BJ (cell line): Measurements from ENCODE around the gene NNAT. TPM values are rescaled to one million over a fixed set of nuclear protein-coding genes. Genes with fewer than 3 reads are reported as not detected.

ENCODE experiments used
- CTCF ChIA-PET: fragments of 350-600 bp; formaldehyde crosslinking; extraction: SDS; loops from one replicate; lab custom pipeline; 2021; ENCODE audit warnings: antibody characterized with exemption, inconsistent platforms; lab: Yijun Ruan, JAX
- POLR2A ChIA-PET: fragments of 300-600 bp; sonication (Branson Sonifier 250); formaldehyde crosslinking; extraction: SDS; loops from one replicate; lab custom pipeline; 2021; ENCODE audit warnings: antibody characterized with exemption; lab: Charles Lee
- DNase-seq: peaks from one replicate; pipeline ENCODE4 v3.0.0-alpha.2; 2011; ENCODE audit warnings: low read depth
- H3K27me3 ChIP-seq: 2 replicates; pipeline ENCODE4 v1.6.0; 2011; ENCODE audit warnings: low read length; ENCODE audit not compliant: control insufficient read depth, insufficient read depth
- H3K36me3 ChIP-seq: 2 replicates; pipeline ENCODE4 v1.5.1; 2011; ENCODE audit warnings: low read length; ENCODE audit not compliant: control insufficient read depth, insufficient read depth
- H3K4me3 ChIP-seq: 2 replicates; pipeline ENCODE4 v1.5.1; 2011; ENCODE audit warnings: low read depth, mild to moderate bottlenecking, control low read depth, low read length
- CTCF ChIP-seq: IDR thresholded peaks from 2 replicates; pipeline ENCODE4 v1.5.1; 2011; ENCODE audit warnings: low read depth, mild to moderate bottlenecking, control low read depth, inconsistent platforms, low read length, moderate library complexity; ENCODE audit not compliant: insufficient read depth
- polyA plus RNA-seq: library from polyadenylated mRNA; depleted of rRNA; stranded (reverse); fragments of >200 nt; gene quantifications from 2 replicates; pipeline ENCODE4 v1.2.3, GENCODE V29; 2011

NNAT gene
- polyA plus RNA-seq, 1 experiment = not detected

- Histone ChIP-seq H3K36me3 (peaks cover 3% of the 10 kb centered on the region; the same call in 1 of the 2 replicates), H3K27me3 (no peaks in the 10 kb centered on the region), H3K4me3 (no peak overlapping the region)
- TF ChIP-seq CTCF = no peak
- no peak for DNase-seq
- POLR2A ChIA-PET = no interaction called here
- CTCF ChIA-PET = interaction anchor here (1.2 kb wide), 1 partner anchor 8 kb away, joined by 3 read pairs; no protein-coding TSS in a partner anchor
Measured at GRCh38 chr20:37501940-37502339, 19.1 kb upstream of the NNAT start.

DNA sequence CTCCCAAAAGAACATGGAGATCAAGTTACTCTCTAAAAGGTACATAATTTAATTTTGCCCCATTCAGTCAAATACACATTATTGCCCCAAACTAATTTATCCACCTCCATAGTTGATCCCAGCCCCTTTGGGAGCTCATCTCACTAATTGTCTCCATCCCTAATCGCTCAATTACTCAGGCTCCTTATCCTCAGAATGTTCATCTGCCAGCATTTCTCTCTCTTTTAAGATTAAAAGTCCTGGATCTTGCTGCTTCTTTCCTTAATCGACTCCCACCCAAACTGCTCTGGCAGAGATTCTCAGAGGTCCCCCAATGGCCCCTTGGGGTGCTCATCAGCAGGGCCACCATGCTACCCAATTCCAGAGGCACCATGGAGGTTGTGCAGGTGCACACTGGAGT, 18.4 kb upstream of the NNAT start:
- CTCF ChIA-PET = no interaction called here
- POLR2A ChIA-PET = no interaction called here
- DNase-seq = no peak
- TF ChIP-seq CTCF = no peak
- no peaks in the 10 kb centered on the region for H3K27me3 ChIP-seq
- H3K4me3 ChIP-seq = no peak overlapping the region
- H3K36me3 ChIP-seq = peaks cover 3% of the 10 kb centered on the region; the same call in 1 of the 2 replicates

GRCh38 chr20:37503256-37503927, 17.7 kb upstream of the NNAT start:
- no peak for TF ChIP-seq CTCF
- H3K36me3 ChIP-seq = peaks cover 3% of the 10 kb centered on the region; the same call in 1 of the 2 replicates
- DNase-seq = no peak
- ChIA-PET POLR2A (no interaction called here), CTCF (no interaction called here)
- no peak overlapping the region for H3K4me3 ChIP-seq
- no peaks in the 10 kb centered on the region for H3K27me3 ChIP-seq

DNA sequence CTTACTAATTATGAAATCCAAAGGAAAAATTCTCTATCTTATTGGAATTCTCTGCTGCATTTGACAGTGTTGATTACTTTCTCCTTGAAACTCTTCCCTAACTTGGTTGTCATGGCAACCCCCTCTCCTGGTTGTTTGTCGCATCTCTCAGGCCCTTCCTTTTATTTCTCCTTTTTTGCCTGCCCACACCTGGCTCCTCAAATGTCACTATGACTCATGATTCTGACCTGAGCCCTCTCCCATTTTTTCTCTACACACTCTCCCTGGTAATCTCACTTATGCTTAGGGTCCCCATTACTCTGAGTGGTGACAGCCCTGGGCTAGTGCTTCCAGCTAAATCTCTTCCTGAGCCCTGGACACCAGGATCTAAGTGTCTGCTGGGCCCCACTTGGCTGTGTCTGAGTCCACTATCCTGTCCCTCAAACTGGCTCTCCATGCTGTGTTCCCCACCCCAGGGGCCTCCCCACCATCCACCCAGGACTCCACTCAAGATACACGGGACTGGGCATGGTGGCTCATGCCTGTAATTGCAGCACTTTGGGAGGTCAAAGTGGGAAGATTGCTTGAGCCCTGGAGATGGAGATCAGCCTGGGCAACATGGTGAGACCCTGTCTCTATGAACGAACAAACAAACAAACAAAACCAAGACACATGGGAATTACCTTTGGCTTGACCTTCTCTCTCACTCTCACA, 16.5 kb upstream of the NNAT start:
- ChIA-PET CTCF (interaction anchor here (1.1 to 1.8 kb wide), 2 partner anchors 20 to 228 kb away, joined by 3 read pairs; no protein-coding TSS in a partner anchor), POLR2A (no interaction called here)
- Histone ChIP-seq H3K4me3 (no peak overlapping the region), H3K27me3 (no peaks in the 10 kb centered on the region), H3K36me3 (peaks cover 7% of the 10 kb centered on the region)
- TF ChIP-seq CTCF = no peak
- DNase-seq = no peak
